GM21529 (cell line): ENCODE data around the gene TXLNA.

Experiments
- ATAC-seq: cut with Tn5 transposase; IDR thresholded peaks from one replicate; pipeline ENCODE4 v1.9.1; 2021; ENCODE audit not compliant: unreplicated experiment

TXLNA gene

GRCh38 chr1:32242341-32242851, 62.9 kb downstream of the TXLNA start:
- no peak for ATAC-seq

GRCh38 chr1:32246888-32247273, 67.4 kb downstream of the TXLNA start, which contains the start of gene FAM167B:
TSS of gene FAM167B (plus strand) at chr1:32247222. CDS start at chr1:32247422, 200 bp downstream.
- ATAC-seq = no peak

GRCh38 chr1:32247452-32247851, 68.0 kb downstream of the TXLNA start:
- no peak for ATAC-seq
